GM13976 (cell line): Measurements from ENCODE around the gene ZNF141.

Experiments used
- DNase-seq: peaks from one replicate; pipeline ENCODE4 v3.0.0; 2012; ENCODE audit warnings: low spot score
- CTCF ChIP-seq: IDR thresholded peaks from 2 replicates; pipeline ENCODE4 v1.5.1; 2012; ENCODE audit warnings: borderline replicate concordance, mild to moderate bottlenecking; ENCODE audit not compliant: insufficient read depth; ENCODE audit errors: extremely low read depth, missing control alignments, control extremely low read depth
- in situ Hi-C: fragments of 300-500 bp; cut with MboI; formaldehyde crosslinking; loops from one replicate; pipeline ENCODE4 v1.12.0; 2022; ENCODE audit warnings: low sequenced_read_pairs, mixed read lengths, inconsistent platforms; ENCODE audit not compliant: unreplicated experiment

ZNF141 gene

DNA sequence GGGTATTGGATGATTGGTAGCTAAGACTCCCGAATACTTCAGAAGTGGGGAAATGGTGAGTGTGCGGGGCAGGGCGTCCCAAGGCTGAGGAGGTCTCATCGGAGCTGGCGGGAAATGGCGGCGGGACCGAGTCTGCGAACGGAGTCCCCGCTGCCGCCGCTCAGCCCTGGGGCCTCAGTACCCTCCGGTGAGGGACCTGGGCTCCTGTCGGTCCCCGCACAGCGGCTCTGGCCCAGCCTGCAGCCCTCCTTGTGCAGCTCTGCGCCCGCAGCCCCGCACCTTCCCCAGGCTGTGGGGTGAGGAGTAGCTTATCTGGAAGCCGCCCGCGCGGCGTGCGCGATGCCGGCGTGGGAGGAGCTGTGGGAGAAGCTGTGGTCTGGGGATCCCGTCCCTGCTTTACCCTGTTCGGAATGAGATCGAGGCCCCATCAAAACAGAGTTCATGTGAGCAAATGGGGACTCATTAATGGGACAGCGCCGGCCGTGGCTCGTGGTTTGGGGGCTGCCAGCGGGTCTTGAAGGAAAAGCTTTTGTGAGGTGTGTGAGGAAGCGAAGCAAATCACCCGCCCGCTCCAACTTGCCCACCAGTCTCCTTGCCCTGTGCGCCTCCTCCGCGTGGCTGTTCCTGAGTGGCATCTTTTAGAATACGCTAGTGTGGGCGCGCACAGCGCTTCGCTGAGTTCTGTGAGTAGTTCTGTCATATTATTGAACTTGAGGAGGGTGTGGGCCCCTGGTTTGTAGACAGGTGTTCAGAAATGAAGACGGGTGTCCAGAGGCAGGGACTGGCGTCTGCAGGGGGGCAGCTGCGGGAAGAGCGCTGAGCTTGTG lies 531 bp downstream of the ZNF141 start:
- no peak for TF ChIP-seq CTCF
- no peak for DNase-seq
- in situ Hi-C loops = no loop called here

- no peak for DNase-seq
- in situ Hi-C loops = no loop called here
- no peak for TF ChIP-seq CTCF
Measured at GRCh38 chr4:338759-339097, 1.1 kb downstream of the ZNF141 start.

GRCh38 chr4:340011-340410 lies 2.4 kb downstream of the ZNF141 start:
- in situ Hi-C loops = no loop called here
- TF ChIP-seq CTCF = no peak
- no peak for DNase-seq

GRCh38 chr4:373062-373839 lies 35.6 kb downstream of the ZNF141 start:
- TF ChIP-seq CTCF = no peak
- DNase-seq = no peak
- in situ Hi-C loops = no loop called here

DNA sequence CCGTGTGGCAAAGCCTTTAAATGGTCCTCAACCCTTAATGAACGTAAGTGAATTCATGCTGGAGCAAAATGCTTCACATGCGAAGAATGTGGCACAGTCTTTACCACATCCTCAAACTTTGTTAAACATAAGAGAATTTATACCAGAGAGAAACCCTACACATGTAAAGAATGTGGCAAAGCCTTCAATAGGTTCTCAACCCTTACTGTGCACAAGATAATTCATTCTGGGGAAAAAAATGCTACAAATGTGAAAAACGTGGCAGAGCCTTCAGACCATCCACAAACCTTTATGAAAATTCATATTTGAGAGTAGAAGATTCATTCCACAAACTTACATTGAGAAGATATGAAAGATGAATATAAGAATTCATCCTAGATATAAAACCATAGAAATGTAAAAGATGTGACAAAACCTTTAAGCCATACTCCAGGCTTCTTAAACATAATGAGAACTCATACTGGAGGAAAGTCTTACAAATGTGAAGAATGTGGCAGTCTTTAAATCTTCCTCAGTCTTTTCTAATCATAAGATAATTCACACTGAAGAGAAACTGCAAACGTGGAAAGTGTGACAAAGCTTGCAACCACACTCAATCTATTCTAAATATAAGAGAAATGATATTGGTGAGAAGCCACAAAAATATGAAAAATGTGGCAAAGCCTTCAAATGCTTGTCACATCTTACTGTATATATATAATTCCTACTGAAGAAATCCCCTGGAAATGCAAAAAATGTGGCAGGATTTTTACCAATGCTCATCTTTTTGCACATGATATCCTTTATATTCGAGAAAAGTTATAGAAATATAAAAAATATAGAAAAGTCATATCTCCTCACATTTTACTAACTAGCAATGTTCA lies 36.9 kb downstream of the ZNF141 start:
- TF ChIP-seq CTCF = no peak
- DNase-seq = no peak
- in situ Hi-C loops = no loop called here

DNA sequence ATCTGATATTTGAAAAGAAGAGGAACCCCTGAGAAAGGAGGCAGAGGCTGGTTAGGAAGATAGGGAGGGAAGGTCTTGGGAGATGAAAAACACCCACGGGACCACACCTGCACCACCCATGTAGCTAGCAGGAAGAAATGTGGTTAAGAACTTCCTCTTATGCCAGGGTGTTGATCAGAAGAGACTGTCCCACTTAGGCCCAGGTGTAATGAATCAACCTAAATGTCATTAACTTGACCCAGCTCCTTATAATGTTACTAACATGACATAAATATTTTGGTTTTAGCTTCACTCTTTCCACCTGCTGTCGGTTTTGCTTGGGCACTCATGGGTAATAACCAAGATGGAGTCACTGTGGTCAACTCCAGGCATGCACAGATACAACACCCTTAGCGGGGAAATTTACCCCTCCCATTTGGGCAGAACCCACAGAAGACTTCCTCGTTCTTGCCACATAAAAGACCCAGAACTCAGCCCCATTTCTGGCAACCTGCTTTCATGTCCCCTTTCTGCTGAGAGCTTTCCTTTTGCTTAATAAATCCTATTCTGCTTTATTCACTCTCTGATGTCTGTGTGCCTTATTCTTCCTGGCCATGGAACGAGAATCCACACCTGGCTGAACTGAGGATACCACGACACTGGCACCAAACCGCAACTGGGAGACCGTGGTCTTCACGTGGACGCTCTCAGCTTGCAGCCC lies 46.8 kb downstream of the ZNF141 start:
- in situ Hi-C loops = no loop called here
- TF ChIP-seq CTCF = no peak
- DNase-seq = no peak
